ENCODE data around the gene LCORL.

LCORL gene

GRCh38 chr4:18021720-18022571, at the start of gene LCORL:
TSS of gene LCORL (minus strand) at chr4:18021755. CDS start at chr4:18021751, 4 bp downstream.
- Histone ChIP-seq H3K9me3 (ENCODE audit: control insufficient read depth in 5 of 5, low read length in 5 of 5) (no peaks in the 10 kb centered on the region), H3K4me1 (ENCODE audit: control insufficient read depth in 5 of 5, insufficient read depth in 5 of 5, low read length in 5 of 5) (peaks cover 0 to 18% (median 17%) of the 10 kb centered on the region in 5 donors)

GRCh38 chr4:18069810-18070209, 48.3 kb upstream of the LCORL start:
- Histone ChIP-seq H3K9ac (ENCODE audit: low read length in 5 of 5) (no peak overlapping the region), H3K4me3 (ENCODE audit: low read depth in 1 of 5, low read length in 5 of 5) (no peak overlapping the region), H3K4me1 (ENCODE audit: control insufficient read depth in 5 of 5, insufficient read depth in 5 of 5, low read length in 5 of 5) (peaks cover 0 to 7% (median 0%) of the 10 kb centered on the region in 5 donors), H3K9me3 (ENCODE audit: control insufficient read depth in 5 of 5, low read length in 5 of 5) (no peaks in the 10 kb centered on the region), H3K27me3 (ENCODE audit: control insufficient read depth in 5 of 5, insufficient read depth in 4 of 5, low read length in 5 of 5) (peaks cover 0 to 6% (median 0%) of the 10 kb centered on the region in 5 donors), H3K27ac (ENCODE audit: low read depth, low read length) (no peak overlapping the region), H3K36me3 (ENCODE audit: control insufficient read depth in 5 of 5, insufficient read depth in 5 of 5, low read length in 5 of 5) (no peaks in the 10 kb centered on the region)

More at GRCh38 chr4:18021720-18022571, at the start of gene LCORL:
- H3K9ac ChIP-seq (ENCODE audit: low read length in 5 of 5), result peak within 1 kb of the TSS; percentile 65 to 90 (median 77)
- no peaks in the 10 kb centered on the region for H3K27me3 ChIP-seq (ENCODE audit: control insufficient read depth in 5 of 5, insufficient read depth in 4 of 5, low read length in 5 of 5)
- no peaks in the 10 kb centered on the region for H3K36me3 ChIP-seq (ENCODE audit: control insufficient read depth in 5 of 5, insufficient read depth in 5 of 5, low read length in 5 of 5)
- H3K27ac ChIP-seq (ENCODE audit: low read depth, low read length), result peak within 1 kb of the TSS; percentile 84
- peak within 1 kb of the TSS; percentile 79 to 94 (median 86) for H3K4me3 ChIP-seq (ENCODE audit: low read depth in 1 of 5, low read length in 5 of 5)

GRCh38 chr4:18067031-18067430, 45.5 kb upstream of the LCORL start:
- peaks cover 0 to 7% (median 0%) of the 10 kb centered on the region in 5 donors for H3K4me1 ChIP-seq (ENCODE audit: control insufficient read depth in 5 of 5, insufficient read depth in 5 of 5, low read length in 5 of 5)
- no peak overlapping the region for H3K9ac ChIP-seq (ENCODE audit: low read length in 5 of 5)
- peaks cover 0 to 6% (median 0%) of the 10 kb centered on the region in 5 donors for H3K27me3 ChIP-seq (ENCODE audit: control insufficient read depth in 5 of 5, insufficient read depth in 4 of 5, low read length in 5 of 5)

GRCh38 chr4:18063079-18063478, 41.5 kb upstream of the LCORL start:
- no peaks in the 10 kb centered on the region for H3K36me3 ChIP-seq (ENCODE audit: control insufficient read depth in 5 of 5, insufficient read depth in 5 of 5, low read length in 5 of 5)
- no peak overlapping the region for H3K4me3 ChIP-seq (ENCODE audit: low read depth in 1 of 5, low read length in 5 of 5)
- no peaks in the 10 kb centered on the region for H3K27me3 ChIP-seq (ENCODE audit: control insufficient read depth in 5 of 5, insufficient read depth in 4 of 5, low read length in 5 of 5)
- no peak overlapping the region for H3K9ac ChIP-seq (ENCODE audit: low read length in 5 of 5)
- peaks cover 2 to 10% (median 8%) of the 10 kb centered on the region in 5 donors for H3K9me3 ChIP-seq (ENCODE audit: control insufficient read depth in 5 of 5, low read length in 5 of 5)
- H3K4me1 ChIP-seq (ENCODE audit: control insufficient read depth in 5 of 5, insufficient read depth in 5 of 5, low read length in 5 of 5), result no peaks in the 10 kb centered on the region
- H3K27ac ChIP-seq (ENCODE audit: low read depth, low read length), result no peak overlapping the region

More at GRCh38 chr4:18067031-18067430, 45.5 kb upstream of the LCORL start:
- H3K9me3 ChIP-seq (ENCODE audit: control insufficient read depth in 5 of 5, low read length in 5 of 5), result peaks cover 2 to 10% (median 8%) of the 10 kb centered on the region in 5 donors
- no peaks in the 10 kb centered on the region for H3K36me3 ChIP-seq (ENCODE audit: control insufficient read depth in 5 of 5, insufficient read depth in 5 of 5, low read length in 5 of 5)
- no peak overlapping the region for H3K27ac ChIP-seq (ENCODE audit: low read depth, low read length)
- H3K4me3 ChIP-seq (ENCODE audit: low read depth in 1 of 5, low read length in 5 of 5), result no peak overlapping the region

- Histone ChIP-seq H3K36me3 (ENCODE audit: control insufficient read depth in 5 of 5, insufficient read depth in 5 of 5, low read length in 5 of 5) (no peaks in the 10 kb centered on the region), H3K4me1 (ENCODE audit: control insufficient read depth in 5 of 5, insufficient read depth in 5 of 5, low read length in 5 of 5) (no peaks in the 10 kb centered on the region), H3K9me3 (ENCODE audit: control insufficient read depth in 5 of 5, low read length in 5 of 5) (peaks cover 0 to 2% (median 0%) of the 10 kb centered on the region in 5 donors), H3K9ac (ENCODE audit: low read length in 5 of 5) (no peak overlapping the region), H3K27me3 (ENCODE audit: control insufficient read depth in 5 of 5, insufficient read depth in 4 of 5, low read length in 5 of 5) (no peaks in the 10 kb centered on the region), H3K27ac (ENCODE audit: low read depth, low read length) (no peak overlapping the region), H3K4me3 (ENCODE audit: low read depth in 1 of 5, low read length in 5 of 5) (peak overlapping the region in 3 of 5 donors; percentile 51 to 59 (median 56))
Measured at GRCh38 chr4:18057821-18058533, 36.4 kb upstream of the LCORL start.

GRCh38 chr4:18056030-18056429, 34.5 kb upstream of the LCORL start:
- H3K9ac ChIP-seq (ENCODE audit: low read length in 5 of 5), result no peak overlapping the region
- H3K4me3 ChIP-seq (ENCODE audit: low read depth in 1 of 5, low read length in 5 of 5), result no peak overlapping the region
- no peak overlapping the region for H3K27ac ChIP-seq (ENCODE audit: low read depth, low read length)

GRCh38 chr4:18052158-18052557, 30.6 kb upstream of the LCORL start:
- Histone ChIP-seq H3K4me1 (ENCODE audit: control insufficient read depth in 5 of 5, insufficient read depth in 5 of 5, low read length in 5 of 5) (no peaks in the 10 kb centered on the region), H3K9me3 (ENCODE audit: control insufficient read depth in 5 of 5, low read length in 5 of 5) (no peaks in the 10 kb centered on the region), H3K36me3 (ENCODE audit: control insufficient read depth in 5 of 5, insufficient read depth in 5 of 5, low read length in 5 of 5) (no peaks in the 10 kb centered on the region), H3K9ac (ENCODE audit: low read length in 5 of 5) (no peak overlapping the region), H3K4me3 (ENCODE audit: low read depth in 1 of 5, low read length in 5 of 5) (no peak overlapping the region), H3K27ac (ENCODE audit: low read depth, low read length) (no peak overlapping the region), H3K27me3 (ENCODE audit: control insufficient read depth in 5 of 5, insufficient read depth in 4 of 5, low read length in 5 of 5) (no peaks in the 10 kb centered on the region)

More at GRCh38 chr4:18056030-18056429, 34.5 kb upstream of the LCORL start:
- Histone ChIP-seq H3K36me3 (ENCODE audit: control insufficient read depth in 5 of 5, insufficient read depth in 5 of 5, low read length in 5 of 5) (no peaks in the 10 kb centered on the region), H3K4me1 (ENCODE audit: control insufficient read depth in 5 of 5, insufficient read depth in 5 of 5, low read length in 5 of 5) (no peaks in the 10 kb centered on the region), H3K9me3 (ENCODE audit: control insufficient read depth in 5 of 5, low read length in 5 of 5) (no peaks in the 10 kb centered on the region), H3K27me3 (ENCODE audit: control insufficient read depth in 5 of 5, insufficient read depth in 4 of 5, low read length in 5 of 5) (no peaks in the 10 kb centered on the region)

- H3K9ac ChIP-seq (ENCODE audit: low read length in 5 of 5), result no peak overlapping the region
- no peaks in the 10 kb centered on the region for H3K36me3 ChIP-seq (ENCODE audit: control insufficient read depth in 5 of 5, insufficient read depth in 5 of 5, low read length in 5 of 5)
- H3K4me3 ChIP-seq (ENCODE audit: low read depth in 1 of 5, low read length in 5 of 5), result no peak overlapping the region
- H3K27ac ChIP-seq (ENCODE audit: low read depth, low read length), result no peak overlapping the region
- no peaks in the 10 kb centered on the region for H3K4me1 ChIP-seq (ENCODE audit: control insufficient read depth in 5 of 5, insufficient read depth in 5 of 5, low read length in 5 of 5)
- H3K9me3 ChIP-seq (ENCODE audit: control insufficient read depth in 5 of 5, low read length in 5 of 5), result no peaks in the 10 kb centered on the region
- H3K27me3 ChIP-seq (ENCODE audit: control insufficient read depth in 5 of 5, insufficient read depth in 4 of 5, low read length in 5 of 5), result no peaks in the 10 kb centered on the region
Measured at GRCh38 chr4:18051281-18051680, 29.7 kb upstream of the LCORL start.

GRCh38 chr4:18050448-18050847, 28.9 kb upstream of the LCORL start:
- Histone ChIP-seq H3K4me1 (ENCODE audit: control insufficient read depth in 5 of 5, insufficient read depth in 5 of 5, low read length in 5 of 5) (no peaks in the 10 kb centered on the region), H3K36me3 (ENCODE audit: control insufficient read depth in 5 of 5, insufficient read depth in 5 of 5, low read length in 5 of 5) (no peaks in the 10 kb centered on the region), H3K9ac (ENCODE audit: low read length in 5 of 5) (no peak overlapping the region), H3K27ac (ENCODE audit: low read depth, low read length) (no peak overlapping the region), H3K4me3 (ENCODE audit: low read depth in 1 of 5, low read length in 5 of 5) (no peak overlapping the region), H3K27me3 (ENCODE audit: control insufficient read depth in 5 of 5, insufficient read depth in 4 of 5, low read length in 5 of 5) (no peaks in the 10 kb centered on the region), H3K9me3 (ENCODE audit: control insufficient read depth in 5 of 5, low read length in 5 of 5) (no peaks in the 10 kb centered on the region)

- H3K4me3 ChIP-seq (ENCODE audit: low read depth in 1 of 5, low read length in 5 of 5), result no peak overlapping the region
- H3K27me3 ChIP-seq (ENCODE audit: control insufficient read depth in 5 of 5, insufficient read depth in 4 of 5, low read length in 5 of 5), result no peaks in the 10 kb centered on the region
- H3K9ac ChIP-seq (ENCODE audit: low read length in 5 of 5), result no peak overlapping the region
- no peaks in the 10 kb centered on the region for H3K4me1 ChIP-seq (ENCODE audit: control insufficient read depth in 5 of 5, insufficient read depth in 5 of 5, low read length in 5 of 5)
- no peak overlapping the region for H3K27ac ChIP-seq (ENCODE audit: low read depth, low read length)
- no peaks in the 10 kb centered on the region for H3K36me3 ChIP-seq (ENCODE audit: control insufficient read depth in 5 of 5, insufficient read depth in 5 of 5, low read length in 5 of 5)
- no peaks in the 10 kb centered on the region for H3K9me3 ChIP-seq (ENCODE audit: control insufficient read depth in 5 of 5, low read length in 5 of 5)
Measured at GRCh38 chr4:18049446-18049845, 27.9 kb upstream of the LCORL start.
